Bronchial epithelial cell (primary cell): Measurements from ENCODE around the gene KREMEN2. TPM values are rescaled to one million over a fixed set of nuclear protein-coding genes. Genes with fewer than 3 reads are reported as not detected.

Source experiments
- DNase-seq: peaks from one replicate; pipeline ENCODE4 v3.0.0-alpha.2; 2010; ENCODE audit warnings: low read depth
- FAIRE-seq: peaks from 2 replicates; lab custom pipeline; 2011; peaks lifted over from hg19 to GRCh38; lab: Jason Lieb, UNC
- H3K27me3 ChIP-seq: 2 replicates; pipeline ENCODE4 v1.5.1; 2011; ENCODE audit warnings: low read length; ENCODE audit not compliant: control insufficient read depth, insufficient read depth
- H3K36me3 ChIP-seq: 2 replicates; pipeline ENCODE4 v1.5.1; 2011; ENCODE audit warnings: low read length; ENCODE audit not compliant: control insufficient read depth, insufficient read depth
- H3K4me3 ChIP-seq: 2 replicates; pipeline ENCODE4 v1.5.1; 2011; ENCODE audit warnings: mild to moderate bottlenecking, low read depth, low read length, control low read depth
- total RNA-seq: library from RNA; depleted of rRNA; stranded (reverse); fragments of >200 nt; gene quantifications from 2 replicates; pipeline ENCODE4 v1.2.1, GENCODE V29; 2014
- TF ChIP-seq, protein P1 (sequence below): IDR thresholded peaks from 2 replicates; pipeline ENCODE4 v1.5.1; 2011; ENCODE audit warnings: mild to moderate bottlenecking, moderate library complexity, low read length, control low read depth, inconsistent platforms; ENCODE audit not compliant: insufficient read depth, severe bottlenecking

KREMEN2 gene
- total RNA-seq, 1 donor from 2014 or later: 1.1 TPM

DNA sequence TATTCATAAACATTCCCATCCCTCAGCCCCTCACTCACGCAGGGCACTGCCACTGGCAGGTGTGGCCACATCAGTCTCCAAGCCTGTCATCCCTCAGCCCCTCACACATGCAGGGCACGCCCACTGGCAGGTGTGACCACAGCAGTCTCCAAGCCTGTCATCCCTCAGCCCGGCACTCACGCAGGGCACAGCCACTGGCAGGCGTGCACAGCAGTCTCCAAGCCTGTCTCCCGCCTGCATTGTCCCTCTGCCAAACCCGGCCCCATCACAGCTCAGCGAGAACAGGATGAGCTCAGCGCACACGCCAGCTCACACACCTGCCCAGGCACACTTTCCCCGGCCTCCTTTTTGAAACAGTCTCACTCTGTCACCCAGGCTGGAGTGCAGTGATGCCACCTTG, 11.4 kb upstream of the KREMEN2 start:
- no peak overlapping the region for H3K4me3 ChIP-seq
- TF ChIP-seq, protein P1, sequence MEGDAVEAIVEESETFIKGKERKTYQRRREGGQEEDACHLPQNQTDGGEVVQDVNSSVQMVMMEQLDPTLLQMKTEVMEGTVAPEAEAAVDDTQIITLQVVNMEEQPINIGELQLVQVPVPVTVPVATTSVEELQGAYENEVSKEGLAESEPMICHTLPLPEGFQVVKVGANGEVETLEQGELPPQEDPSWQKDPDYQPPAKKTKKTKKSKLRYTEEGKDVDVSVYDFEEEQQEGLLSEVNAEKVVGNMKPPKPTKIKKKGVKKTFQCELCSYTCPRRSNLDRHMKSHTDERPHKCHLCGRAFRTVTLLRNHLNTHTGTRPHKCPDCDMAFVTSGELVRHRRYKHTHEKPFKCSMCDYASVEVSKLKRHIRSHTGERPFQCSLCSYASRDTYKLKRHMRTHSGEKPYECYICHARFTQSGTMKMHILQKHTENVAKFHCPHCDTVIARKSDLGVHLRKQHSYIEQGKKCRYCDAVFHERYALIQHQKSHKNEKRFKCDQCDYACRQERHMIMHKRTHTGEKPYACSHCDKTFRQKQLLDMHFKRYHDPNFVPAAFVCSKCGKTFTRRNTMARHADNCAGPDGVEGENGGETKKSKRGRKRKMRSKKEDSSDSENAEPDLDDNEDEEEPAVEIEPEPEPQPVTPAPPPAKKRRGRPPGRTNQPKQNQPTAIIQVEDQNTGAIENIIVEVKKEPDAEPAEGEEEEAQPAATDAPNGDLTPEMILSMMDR: no peak
- H3K36me3 ChIP-seq: peaks cover 5% of the 10 kb centered on the region
- DNase-seq: no peak
- peaks cover 8% of the 10 kb centered on the region for H3K27me3 ChIP-seq
- no peak for FAIRE-seq

DNA sequence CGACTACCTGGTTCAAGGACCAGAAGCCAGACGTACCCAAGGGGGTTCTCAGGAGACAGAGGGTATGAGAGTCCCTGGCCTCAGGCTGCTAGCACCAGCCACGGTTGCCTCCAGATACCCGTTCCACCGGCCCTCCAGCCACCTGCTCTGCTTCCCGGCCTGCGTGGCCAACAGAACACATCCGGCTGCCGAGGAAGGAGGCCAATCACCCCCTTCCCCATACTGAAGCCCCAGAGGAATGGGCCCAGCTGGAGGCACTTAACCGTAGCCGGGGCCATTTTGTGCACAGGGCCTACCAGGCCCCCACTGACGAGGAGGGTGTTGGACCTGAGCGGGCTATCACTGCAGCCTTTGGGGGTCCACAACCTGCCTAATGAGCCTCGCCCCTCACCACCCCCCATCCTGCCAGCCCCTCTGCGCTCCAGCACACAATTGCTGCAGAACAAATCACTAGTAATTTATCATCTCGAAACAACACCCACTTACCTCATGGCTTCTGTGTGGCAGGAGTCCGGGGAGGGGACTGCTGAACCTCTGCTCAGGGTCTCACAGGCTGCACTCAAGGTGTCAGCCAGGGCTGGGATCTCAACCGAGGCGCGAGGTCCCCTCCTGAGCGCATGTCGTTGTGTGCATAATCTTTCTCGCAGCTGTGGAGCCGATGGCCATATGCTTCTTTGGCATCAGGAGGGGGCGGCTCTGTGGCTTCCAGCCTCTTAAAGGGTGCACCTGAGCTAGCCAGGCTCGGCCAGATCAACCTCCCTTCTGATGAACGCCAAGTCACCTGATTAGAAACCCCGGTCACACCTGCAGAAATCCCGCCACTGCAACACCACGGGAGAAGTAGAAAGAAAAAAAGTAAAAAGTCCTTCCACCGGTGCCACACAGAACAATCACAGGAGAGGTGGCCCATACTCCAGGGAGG, 10.1 kb upstream of the KREMEN2 start:
- FAIRE-seq (no peak), DNase-seq (no peak)
- H3K27me3 ChIP-seq: peaks cover 8% of the 10 kb centered on the region

DNA sequence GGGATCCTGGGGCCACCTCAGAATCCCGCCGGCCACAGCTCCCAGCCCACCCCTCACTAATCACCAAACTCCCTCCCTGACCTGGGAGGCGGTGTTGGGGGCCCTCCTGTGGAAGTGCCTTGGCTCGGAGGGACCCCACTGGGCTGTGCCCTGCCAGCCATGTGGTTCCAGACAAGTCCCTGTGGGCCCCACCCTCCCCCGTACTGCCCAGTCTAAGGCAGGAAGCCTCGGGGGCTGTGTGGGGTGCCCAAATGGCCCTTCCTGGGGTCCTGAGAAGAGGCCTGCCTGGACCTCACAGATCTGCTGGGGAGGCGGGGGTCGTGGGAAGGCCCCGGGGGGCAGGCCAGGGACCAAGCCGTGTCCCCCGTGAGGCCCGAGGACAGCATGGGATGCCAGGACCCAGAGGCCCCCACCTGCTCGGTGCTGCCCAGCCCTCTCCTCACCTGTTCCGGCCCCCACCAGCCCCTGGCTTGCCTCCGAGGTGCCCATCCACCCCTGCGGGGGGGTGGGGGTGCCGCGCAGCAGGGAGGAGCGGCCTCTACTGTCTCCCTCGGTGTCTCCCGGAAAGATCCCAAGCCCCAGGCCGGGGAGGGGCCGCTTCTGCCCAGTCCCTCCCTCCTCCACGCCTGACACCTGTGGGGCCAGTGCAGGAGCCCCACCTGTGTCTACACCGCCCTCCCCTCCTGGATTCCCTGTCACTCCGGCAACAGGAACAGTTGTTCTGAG, 9.3 kb upstream of the KREMEN2 start:
- Histone ChIP-seq H3K27me3 (peaks cover 8% of the 10 kb centered on the region), H3K4me3 (no peak overlapping the region), H3K36me3 (no peaks in the 10 kb centered on the region)
- DNase-seq (no peak), FAIRE-seq (no peak)
- TF ChIP-seq, protein P1: no peak

More for the DNA sequence above, 10.1 kb upstream of the KREMEN2 start:
- H3K4me3 ChIP-seq: no peak overlapping the region
- H3K36me3 ChIP-seq: peaks cover 2% of the 10 kb centered on the region
- TF ChIP-seq, protein P1: no peak

DNA sequence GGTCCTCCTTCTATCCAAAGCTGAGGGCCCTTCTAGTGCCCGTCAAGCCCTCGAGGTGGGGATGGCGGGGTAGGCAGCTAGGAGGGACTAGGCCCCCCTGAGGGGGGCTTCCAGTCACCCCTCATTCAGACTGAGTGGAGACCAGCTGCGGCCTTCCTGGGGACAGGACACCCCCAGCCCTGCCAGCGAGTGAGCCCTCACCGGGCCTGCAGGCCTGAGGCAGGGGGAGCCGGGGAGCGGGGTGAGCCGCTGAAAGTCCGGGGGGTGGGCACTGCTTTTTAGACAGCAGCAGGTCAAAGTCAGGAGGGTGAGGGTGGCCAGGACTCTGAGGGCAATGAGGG, 8.7 kb upstream of the KREMEN2 start:
- FAIRE-seq: no peak
- DNase-seq: no peak
- Histone ChIP-seq H3K4me3 (no peak overlapping the region), H3K36me3 (no peaks in the 10 kb centered on the region), H3K27me3 (peaks cover 8% of the 10 kb centered on the region)
- TF ChIP-seq, protein P1: no peak

DNA sequence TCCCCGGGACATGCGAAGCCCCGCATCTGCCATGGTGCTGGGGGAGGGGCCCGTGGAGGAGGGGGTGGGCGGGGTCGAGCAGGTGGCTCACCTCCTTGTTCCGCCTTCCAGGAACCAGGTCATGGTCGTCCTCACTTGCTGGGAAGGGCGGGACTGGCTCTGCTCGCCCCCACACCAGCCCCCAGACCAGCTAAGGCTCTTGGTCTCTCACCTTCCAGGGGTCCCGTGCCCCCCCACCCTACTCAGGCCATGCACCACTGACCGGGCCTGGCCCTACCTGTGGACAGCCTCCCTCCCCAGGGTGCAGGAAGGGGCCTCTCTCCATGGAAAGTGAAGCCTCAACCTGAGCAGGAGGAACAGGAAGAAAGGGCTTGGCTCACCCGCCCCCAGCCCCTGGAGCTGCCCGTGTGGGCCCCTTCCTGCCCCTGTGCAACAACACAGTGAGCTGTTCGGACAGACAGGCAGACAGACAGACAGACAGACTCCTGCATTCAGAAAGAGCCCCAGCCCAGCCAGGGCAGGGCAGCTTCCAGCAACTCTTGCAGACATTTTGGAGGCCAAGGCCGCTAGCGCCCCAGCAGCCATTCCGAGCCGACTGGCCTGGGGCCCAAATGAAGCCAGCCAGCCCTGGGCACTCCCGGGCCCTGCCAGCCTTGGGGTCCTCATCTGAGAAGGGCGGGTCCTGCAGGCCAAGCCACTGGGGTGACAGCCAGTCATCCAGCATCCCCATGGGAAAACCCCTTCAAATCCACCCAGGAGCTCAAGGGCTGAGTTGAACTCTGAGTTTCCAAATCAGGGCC, 8.1 kb upstream of the KREMEN2 start:
- peaks cover 8% of the 10 kb centered on the region for H3K27me3 ChIP-seq
- TF ChIP-seq, protein P1: no peak
- DNase-seq (no peak), FAIRE-seq (no peak)
- no peak overlapping the region for H3K4me3 ChIP-seq
- H3K36me3 ChIP-seq: no peaks in the 10 kb centered on the region
